ENCODE data around the gene HEY2. TPM values are rescaled to one million over a fixed set of nuclear protein-coding genes. Genes with fewer than 3 reads are reported as not detected.
A peak's percentile ranks its signal among the peaks of the same experiment; 100 is the strongest.

Gene HEY2
- total RNA-seq, 4 donors from 2014 or later = 0.41 to 0.79 TPM; not detected in 2

- H3K27ac ChIP-seq = peak overlapping the region in 1 of 4 donors; percentile 0
- 91 to 95% methylated on average over 5 of the region's 5 CpGs for WGBS, 2 donors (ENCODE audit: low coverage in 1 of 2)
- no peaks in the 10 kb centered on the region for H3K36me3 ChIP-seq
- peaks cover 4 to 11% (median 7%) of the 10 kb centered on the region in 4 donors for H3K4me1 ChIP-seq
- DNase-seq = no peak
- in situ Hi-C loops (cut with MboI; ENCODE audit: low pct_ligation_motif_present in 1 of 4, low pct_unique_long_range_greater_than_20kb in 1 of 4, low sequenced_read_pairs in 3 of 4) = loop anchor here in 1 of 4 donors (25.0 kb wide), 1 partner anchor 168 kb away; the partner anchor contains the start of gene HINT3
- intact Hi-C loops (cut with DNase I; ENCODE audit: low total_unique reads) = no loop called here
- no peaks in the 10 kb centered on the region for H3K27me3 ChIP-seq
- no peak overlapping the region for H3K4me3 ChIP-seq
- TF ChIP-seq POLR2A (IDR thresholded peaks at IDR 0.05) (no peak), EP300 (IDR thresholded peaks at IDR 0.05; ENCODE audit: low read depth) (no peak), POLR2AphosphoS5 (IDR thresholded peaks at IDR 0.05) (no peak), CTCF (IDR thresholded peaks at IDR 0.05) (no peak)
- no peaks in the 10 kb centered on the region for H3K9me3 ChIP-seq
Observed at GRCh38 chr6:125794342-125795137, 45.1 kb downstream of the HEY2 start.

- peaks cover 0 to 4% (median 1%) of the 10 kb centered on the region in 4 donors for H3K4me1 ChIP-seq
- in situ Hi-C loops (cut with MboI; ENCODE audit: low pct_ligation_motif_present in 1 of 4, low pct_unique_long_range_greater_than_20kb in 1 of 4, low sequenced_read_pairs in 3 of 4) (loop anchor here in 1 of 4 donors (25.0 kb wide), 1 partner anchor 167 kb away; the partner anchor contains the start of gene HINT3), intact Hi-C loops (cut with DNase I; ENCODE audit: low total_unique reads) (no loop called here)
- no peak overlapping the region for H3K4me3 ChIP-seq
- H3K27ac ChIP-seq = no peak overlapping the region
- H3K9me3 ChIP-seq = no peaks in the 10 kb centered on the region
- 100% methylated on average over 1 of the region's 1 CpG for WGBS, 2 donors (ENCODE audit: low coverage in 1 of 2)
- H3K27me3 ChIP-seq = no peaks in the 10 kb centered on the region
- DNase-seq = no peak
- TF ChIP-seq EP300 (IDR thresholded peaks at IDR 0.05; ENCODE audit: low read depth) (no peak), POLR2A (IDR thresholded peaks at IDR 0.05) (no peak), CTCF (IDR thresholded peaks at IDR 0.05) (no peak), POLR2AphosphoS5 (IDR thresholded peaks at IDR 0.05) (no peak)
- H3K36me3 ChIP-seq = no peaks in the 10 kb centered on the region
Observed at GRCh38 chr6:125795301-125795700, 45.9 kb downstream of the HEY2 start.

- intact Hi-C loops (cut with DNase I; ENCODE audit: low total_unique reads) (no loop called here), in situ Hi-C loops (cut with MboI; ENCODE audit: low pct_ligation_motif_present in 1 of 4, low pct_unique_long_range_greater_than_20kb in 1 of 4, low sequenced_read_pairs in 3 of 4) (loop anchor here in 1 of 4 donors (25.0 kb wide), 1 partner anchor 165 kb away; the partner anchor contains the start of gene HINT3)
- Histone ChIP-seq H3K27me3 (no peaks in the 10 kb centered on the region), H3K9me3 (no peaks in the 10 kb centered on the region), H3K27ac (no peak overlapping the region), H3K4me1 (no peaks in the 10 kb centered on the region), H3K36me3 (no peaks in the 10 kb centered on the region), H3K4me3 (no peak overlapping the region)
- WGBS, 2 donors (ENCODE audit: low coverage in 1 of 2) = 86 to 87% methylated on average over 2 to 3 of the region's 3 CpGs
- TF ChIP-seq EP300 (IDR thresholded peaks at IDR 0.05; ENCODE audit: low read depth) = no peak
- no peak for TF ChIP-seq CTCF (IDR thresholded peaks at IDR 0.05)
- TF ChIP-seq POLR2A (IDR thresholded peaks at IDR 0.05) = no peak
- TF ChIP-seq POLR2AphosphoS5 (IDR thresholded peaks at IDR 0.05) = no peak
- no peak for DNase-seq
Observed at GRCh38 chr6:125797120-125797885, 47.9 kb downstream of the HEY2 start.

GRCh38 chr6:125797886-125798444 is 48.5 kb downstream of the HEY2 start:
- no peak for DNase-seq
- intact Hi-C loops (cut with DNase I; ENCODE audit: low total_unique reads) = no loop called here
- Histone ChIP-seq H3K4me3 (no peak overlapping the region), H3K9me3 (no peaks in the 10 kb centered on the region), H3K27ac (no peak overlapping the region), H3K27me3 (no peaks in the 10 kb centered on the region), H3K36me3 (no peaks in the 10 kb centered on the region), H3K4me1 (no peaks in the 10 kb centered on the region)
- TF ChIP-seq CTCF (IDR thresholded peaks at IDR 0.05) (no peak), POLR2AphosphoS5 (IDR thresholded peaks at IDR 0.05) (no peak)
- in situ Hi-C loops (cut with MboI; ENCODE audit: low pct_ligation_motif_present in 1 of 4, low pct_unique_long_range_greater_than_20kb in 1 of 4, low sequenced_read_pairs in 3 of 4) = loop anchor here in 1 of 4 donors (25.0 kb wide), 1 partner anchor 164 kb away; the partner anchor contains the start of gene HINT3
- 87% methylated on average over 3 of the region's 3 CpGs; no CpG with 5 or more reads in 1 of the 2 donors for WGBS, 2 donors (ENCODE audit: low coverage in 1 of 2)
